NB4 (cell line): ENCODE measurements around the gene EPB41L2.

ENCODE experiments used
- DNase-seq: peaks from one replicate; pipeline ENCODE4 v3.0.0; 2010; ENCODE audit warnings: low read depth
- H3K4me3 ChIP-seq: one replicate; pipeline ENCODE4 v1.5.1; 2011; ENCODE audit warnings: mild to moderate bottlenecking, low read depth, low read length, moderate library complexity
- CTCF ChIP-seq: IDR thresholded peaks from one replicate; pipeline ENCODE4 v1.5.1; 2012; ENCODE audit warnings: low read depth, low read length
- MAX ChIP-seq: IDR thresholded peaks from 2 replicates; pipeline ENCODE4 v1.6.1; 2011; ENCODE audit warnings: low read depth, low read length
- MYC ChIP-seq: IDR thresholded peaks from 2 replicates; pipeline ENCODE4 v1.6.1; 2011; ENCODE audit warnings: low read depth, low read length
- POLR2A ChIP-seq: IDR thresholded peaks from 2 replicates; pipeline ENCODE4 v1.6.1; 2011; ENCODE audit warnings: mild to moderate bottlenecking; ENCODE audit not compliant: insufficient read length; ENCODE audit errors: extremely low read depth

EPB41L2 gene

GRCh38 chr6:130879826-130880225 lies 183.2 kb downstream of the EPB41L2 start:
- no peak for DNase-seq
- TF ChIP-seq MAX (no peak), POLR2A (no peak), MYC (no peak), CTCF (no peak)

GRCh38 chr6:130873746-130874145 lies 189.3 kb downstream of the EPB41L2 start:
- no peak for DNase-seq
- no peak overlapping the region for H3K4me3 ChIP-seq
- TF ChIP-seq CTCF (no peak), MYC (no peak), POLR2A (no peak), MAX (no peak)

More at GRCh38 chr6:130879826-130880225, 183.2 kb downstream of the EPB41L2 start:
- H3K4me3 ChIP-seq = no peak overlapping the region

- H3K4me3 ChIP-seq = no peak overlapping the region
- DNase-seq = peak; percentile 66
- TF ChIP-seq POLR2A = no peak
- peak; percentile 95 for TF ChIP-seq CTCF
These were observed 190.6 kb downstream of the EPB41L2 start for GRCh38 chr6:130872250-130873095.

- TF ChIP-seq MYC (no peak), POLR2A (no peak), CTCF (no peak), MAX (no peak)
- no peak overlapping the region for H3K4me3 ChIP-seq
- DNase-seq = no peak
These were observed 192.7 kb downstream of the EPB41L2 start for GRCh38 chr6:130870179-130870880.

GRCh38 chr6:130869681-130870080 lies 193.4 kb downstream of the EPB41L2 start:
- no peak for TF ChIP-seq MYC
- no peak for TF ChIP-seq MAX
- no peak for TF ChIP-seq POLR2A
- no peak for TF ChIP-seq CTCF
- DNase-seq = no peak

More at GRCh38 chr6:130869681-130870080, 193.4 kb downstream of the EPB41L2 start:
- no peak overlapping the region for H3K4me3 ChIP-seq
